ENCODE data around the gene QRICH2.

- TF ChIP-seq, protein P1, sequence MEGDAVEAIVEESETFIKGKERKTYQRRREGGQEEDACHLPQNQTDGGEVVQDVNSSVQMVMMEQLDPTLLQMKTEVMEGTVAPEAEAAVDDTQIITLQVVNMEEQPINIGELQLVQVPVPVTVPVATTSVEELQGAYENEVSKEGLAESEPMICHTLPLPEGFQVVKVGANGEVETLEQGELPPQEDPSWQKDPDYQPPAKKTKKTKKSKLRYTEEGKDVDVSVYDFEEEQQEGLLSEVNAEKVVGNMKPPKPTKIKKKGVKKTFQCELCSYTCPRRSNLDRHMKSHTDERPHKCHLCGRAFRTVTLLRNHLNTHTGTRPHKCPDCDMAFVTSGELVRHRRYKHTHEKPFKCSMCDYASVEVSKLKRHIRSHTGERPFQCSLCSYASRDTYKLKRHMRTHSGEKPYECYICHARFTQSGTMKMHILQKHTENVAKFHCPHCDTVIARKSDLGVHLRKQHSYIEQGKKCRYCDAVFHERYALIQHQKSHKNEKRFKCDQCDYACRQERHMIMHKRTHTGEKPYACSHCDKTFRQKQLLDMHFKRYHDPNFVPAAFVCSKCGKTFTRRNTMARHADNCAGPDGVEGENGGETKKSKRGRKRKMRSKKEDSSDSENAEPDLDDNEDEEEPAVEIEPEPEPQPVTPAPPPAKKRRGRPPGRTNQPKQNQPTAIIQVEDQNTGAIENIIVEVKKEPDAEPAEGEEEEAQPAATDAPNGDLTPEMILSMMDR (IDR thresholded peaks at IDR 0.05; ENCODE audit: low read length), result no peak
- TF ChIP-seq EZH2 (optimal IDR thresholded peaks at IDR 0.05; ENCODE audit: low read depth, low read length), result no peak
Observed at GRCh38 chr17:76251478-76252039, 56.5 kb downstream of the QRICH2 start.

Data from MM.1S (cell line).